ENCODE data around the gene ARHGAP12.
A peak's percentile ranks its signal among the peaks of the same experiment; 100 is the strongest.
"Not testable (repeated sequence)": the region's sequence is repeated elsewhere in the genome, so short reads cannot be mapped to it uniquely, and the experiment has no call there.

Gene ARHGAP12

DNA sequence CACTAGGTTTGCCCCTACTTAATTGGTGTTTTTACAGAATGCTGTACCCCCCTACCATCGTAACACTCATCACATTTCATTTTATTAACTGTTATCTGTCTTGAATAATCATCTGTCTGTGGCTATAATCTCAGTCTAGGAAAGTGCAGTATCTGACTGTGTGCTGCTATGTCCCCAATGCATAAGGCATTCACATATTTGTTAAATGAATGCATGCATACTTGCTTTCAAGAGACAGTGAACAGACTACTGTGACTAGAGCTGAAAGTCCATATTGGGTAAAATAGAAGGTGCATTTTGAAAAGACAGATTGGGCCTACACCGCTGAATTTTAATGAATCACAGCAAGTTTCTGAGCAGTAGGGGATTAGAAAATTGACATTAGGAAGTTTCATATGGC is 112.3 kb downstream of the ARHGAP12 start:
- DNase-seq = no peak

DNA sequence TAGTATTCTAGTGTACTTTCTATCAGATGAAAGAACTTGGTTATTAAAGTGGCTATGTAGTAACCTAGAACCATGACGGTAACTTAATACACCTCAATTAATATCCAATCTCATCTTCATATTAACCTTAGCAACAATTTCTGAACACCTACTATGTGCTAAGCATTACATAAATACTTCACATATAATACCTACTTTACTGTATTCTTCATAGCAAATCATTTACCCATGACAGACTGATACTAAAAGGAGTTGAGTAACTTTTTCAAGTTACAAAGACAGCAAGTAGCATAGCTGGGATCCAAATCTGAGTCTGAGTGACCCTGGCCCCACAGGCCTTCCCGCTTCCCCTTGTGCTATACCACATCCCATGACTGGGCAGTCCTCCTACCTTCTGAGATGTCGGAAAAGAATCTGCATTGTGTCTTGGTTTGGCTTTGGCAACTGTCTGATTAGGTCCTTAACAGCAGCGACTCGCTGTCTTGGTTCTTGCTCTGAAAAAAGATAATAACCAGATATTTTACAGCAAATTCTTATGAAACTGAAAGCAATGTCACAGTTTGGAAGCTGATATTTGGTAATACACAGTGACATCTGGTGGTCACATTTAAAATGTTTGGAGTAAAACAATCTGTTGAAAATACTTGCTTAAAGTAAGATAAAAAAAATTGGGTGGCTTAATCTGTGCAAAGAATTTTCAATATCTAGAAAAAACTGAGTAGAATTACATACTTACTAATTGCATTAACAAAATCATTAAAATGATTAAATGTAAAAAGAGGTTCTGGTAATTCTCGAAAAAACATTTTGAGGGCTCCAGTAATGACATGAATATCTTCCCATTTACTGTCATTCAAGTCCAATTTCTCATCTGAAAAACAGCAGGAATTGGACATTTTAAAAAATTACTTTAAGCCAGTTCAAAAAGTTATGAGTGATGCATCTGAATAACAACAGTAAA is 120.1 kb downstream of the ARHGAP12 start:
- peak; percentile 52 for DNase-seq

DNA sequence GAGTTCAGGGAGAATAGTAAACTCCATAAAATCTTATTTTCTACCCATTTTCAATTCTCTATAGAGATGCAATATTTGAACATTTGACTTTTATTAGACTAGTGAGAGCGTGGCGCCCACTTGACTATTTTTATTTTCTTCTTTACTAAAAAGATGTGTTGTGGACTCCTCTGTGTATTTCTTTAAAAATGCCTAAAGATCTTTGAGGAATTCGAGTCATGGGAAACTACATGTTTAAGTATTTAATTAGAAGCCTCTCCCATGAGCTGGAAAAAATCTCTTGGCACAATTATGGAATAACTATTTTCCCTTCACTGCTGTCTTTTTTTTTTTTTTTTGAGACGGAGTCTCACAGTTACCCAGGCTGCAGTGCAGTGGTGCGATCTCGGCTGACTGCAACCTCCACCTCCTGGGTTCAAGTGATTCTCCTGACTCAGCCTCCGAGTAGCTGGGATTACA is 124.2 kb downstream of the ARHGAP12 start:
- DNase-seq = no peak

DNA sequence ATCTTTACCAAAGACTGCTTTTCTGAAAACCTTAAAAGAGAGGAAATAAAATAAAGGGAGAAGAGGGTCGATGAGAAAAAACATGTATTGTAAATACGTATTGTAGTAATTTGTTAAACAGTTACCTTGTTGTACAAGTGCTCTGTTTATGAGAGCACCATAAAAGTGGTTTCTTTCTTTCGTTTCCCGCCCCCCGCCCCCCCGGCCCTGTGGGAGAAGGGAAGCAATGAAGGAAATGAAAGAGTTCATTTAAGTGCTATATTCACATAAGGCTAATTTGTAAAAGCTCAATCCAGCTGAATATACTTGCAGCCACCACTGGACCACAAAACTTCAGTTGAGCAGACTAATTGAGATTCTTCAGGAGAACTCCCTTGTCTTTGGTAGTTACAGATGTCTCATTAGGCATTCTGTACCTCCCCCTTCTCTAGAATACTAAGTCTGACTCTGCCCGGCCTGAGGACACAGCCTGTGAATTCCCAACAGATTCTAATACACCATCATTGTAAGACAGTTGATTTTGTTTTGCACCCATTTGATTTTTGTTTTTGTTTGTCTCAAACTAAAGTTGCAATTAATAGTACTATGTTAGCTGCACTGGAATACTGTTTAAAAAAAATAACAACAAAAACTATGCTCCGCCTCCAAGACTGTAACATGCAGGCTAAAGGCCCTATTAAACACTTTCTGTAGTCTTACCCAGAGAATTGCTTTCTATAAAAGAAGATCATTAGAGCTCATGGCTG is 124.9 kb downstream of the ARHGAP12 start:
- DNase-seq = no peak

DNA sequence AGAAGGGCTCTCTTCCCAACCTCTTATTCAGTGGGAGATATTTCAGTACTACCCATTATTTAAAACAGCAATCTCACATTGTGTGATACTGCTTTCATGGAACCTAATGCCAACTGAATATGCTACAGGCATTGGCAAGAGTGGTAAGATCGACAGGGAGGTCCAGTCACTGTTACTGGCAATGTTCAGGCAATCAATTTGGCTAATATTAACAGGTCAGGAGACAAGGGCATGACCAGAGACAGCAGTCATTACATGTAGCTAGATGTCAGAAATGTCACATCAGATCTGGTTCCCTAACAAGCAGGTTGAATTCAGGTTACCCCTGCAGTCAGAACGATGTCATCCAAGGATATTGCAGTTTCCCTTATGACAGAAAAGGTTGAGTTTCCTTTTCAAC is 129.4 kb downstream of the ARHGAP12 start:
- DNase-seq = no peak

DNA sequence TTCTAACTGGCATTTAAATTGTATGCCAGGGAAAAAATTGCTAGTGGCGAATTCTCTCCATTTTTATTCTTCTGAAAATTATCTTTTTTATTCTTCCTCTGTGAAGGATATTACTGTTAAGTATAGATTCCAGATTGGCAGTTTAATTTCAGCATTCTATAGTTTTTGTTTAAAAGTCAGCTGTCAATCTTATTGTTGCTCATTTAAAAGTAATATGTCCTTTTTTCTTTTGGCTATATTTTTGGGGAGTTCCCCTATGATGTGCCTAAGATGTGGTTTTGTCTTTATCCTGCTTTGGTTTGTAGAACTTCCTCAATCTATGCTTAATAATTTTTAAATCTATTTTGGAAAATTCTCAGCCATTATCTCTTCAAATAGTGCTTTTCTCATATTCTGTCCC is 135.9 kb downstream of the ARHGAP12 start:
- DNase-seq = no peak

DNA sequence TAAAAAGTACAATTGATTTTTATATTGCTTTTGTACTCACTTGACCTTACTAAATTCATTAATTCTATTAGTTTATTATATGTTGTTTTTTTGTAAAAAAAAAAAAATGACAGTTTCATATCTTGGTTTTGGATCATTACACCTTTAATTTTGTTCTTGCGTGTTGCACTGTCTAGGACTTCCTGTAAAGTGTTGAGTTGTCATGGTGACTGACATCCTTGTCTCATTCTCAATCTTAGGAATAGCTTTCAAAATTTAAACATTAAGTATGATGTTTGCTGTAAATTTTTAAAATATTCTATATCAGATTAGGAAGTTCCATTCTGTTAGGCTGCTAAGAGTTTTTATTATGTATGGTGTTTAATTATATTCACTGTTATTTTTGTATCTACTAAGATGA is 139.1 kb downstream of the ARHGAP12 start:
- DNase-seq = no peak

DNA sequence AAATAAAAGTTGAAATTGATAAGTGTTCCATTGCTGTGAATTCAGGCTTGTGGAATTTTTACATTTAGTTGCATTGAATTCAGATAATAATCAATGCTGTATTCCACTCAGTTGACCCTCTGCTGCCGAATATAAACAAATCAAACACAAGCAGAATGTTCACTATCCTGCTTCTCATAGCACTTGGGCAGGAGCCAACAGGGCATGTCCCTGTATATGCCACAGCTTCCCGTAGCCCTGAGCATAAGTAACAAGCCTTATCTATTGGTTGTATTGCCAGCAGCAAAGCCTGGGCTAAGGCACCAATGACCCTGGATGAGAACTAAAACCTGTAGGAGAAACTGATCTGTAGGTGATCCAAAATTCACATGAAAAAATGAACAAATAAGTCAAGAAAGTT is 145.9 kb downstream of the ARHGAP12 start:
- no peak for DNase-seq

DNA sequence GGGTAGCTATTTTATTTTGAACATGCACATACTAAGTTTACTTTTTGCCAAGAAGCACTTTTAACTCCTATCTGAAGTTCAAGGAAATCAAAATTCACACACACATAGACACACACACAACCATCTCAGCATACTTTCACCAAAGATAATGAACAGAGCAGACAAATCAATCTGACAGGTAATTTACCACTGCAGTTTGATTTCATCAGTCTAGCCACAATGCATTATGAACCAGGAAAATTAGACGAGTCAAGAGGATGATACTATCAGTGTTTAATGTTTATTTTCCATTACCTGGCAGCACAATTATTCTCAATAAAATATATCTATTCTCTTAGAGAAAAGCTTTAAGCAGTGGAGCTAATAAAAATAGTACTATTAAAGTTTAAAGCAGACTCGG is 147.9 kb downstream of the ARHGAP12 start:
- no peak for DNase-seq

DNA sequence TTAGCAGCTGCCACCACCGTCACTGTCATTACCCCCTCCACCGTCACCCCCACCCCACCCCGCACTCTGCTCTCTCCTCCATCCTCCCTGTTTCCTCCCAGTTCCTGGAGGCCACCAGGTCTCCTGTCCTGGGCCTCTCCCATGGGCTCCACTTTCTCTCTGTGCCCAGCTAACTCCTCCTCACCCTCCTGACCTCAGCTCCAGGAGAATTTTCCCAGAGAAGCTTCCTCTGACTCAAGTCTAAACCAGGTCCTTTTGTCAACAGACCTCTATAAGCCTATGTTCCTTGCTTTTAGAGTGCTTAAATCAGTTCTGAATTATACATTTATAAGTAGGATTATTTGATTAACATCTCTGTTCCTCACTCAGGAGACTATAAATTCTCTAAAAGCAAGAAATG is 150.0 kb downstream of the ARHGAP12 start:
- DNase-seq = no peak

DNA sequence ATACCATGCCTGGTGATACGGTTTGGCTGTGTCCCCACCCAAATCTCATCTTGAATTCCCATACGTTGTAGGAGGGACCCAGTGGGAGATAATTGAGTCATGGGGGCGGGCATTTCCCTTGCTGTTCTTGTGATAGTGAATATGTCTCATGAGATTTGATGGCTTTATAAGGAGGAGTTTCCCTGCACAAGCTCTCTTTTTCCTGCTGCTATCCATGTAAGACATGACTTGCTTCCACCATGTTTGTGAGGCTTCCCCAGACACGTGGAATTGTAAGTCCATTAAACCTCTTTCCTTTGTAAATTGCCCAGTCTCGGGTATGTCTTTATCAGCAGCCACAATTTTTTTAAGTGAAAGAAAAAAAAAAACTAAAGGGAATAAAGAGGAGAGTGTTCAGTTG is 152.5 kb downstream of the ARHGAP12 start:
- DNase-seq = no peak

DNA sequence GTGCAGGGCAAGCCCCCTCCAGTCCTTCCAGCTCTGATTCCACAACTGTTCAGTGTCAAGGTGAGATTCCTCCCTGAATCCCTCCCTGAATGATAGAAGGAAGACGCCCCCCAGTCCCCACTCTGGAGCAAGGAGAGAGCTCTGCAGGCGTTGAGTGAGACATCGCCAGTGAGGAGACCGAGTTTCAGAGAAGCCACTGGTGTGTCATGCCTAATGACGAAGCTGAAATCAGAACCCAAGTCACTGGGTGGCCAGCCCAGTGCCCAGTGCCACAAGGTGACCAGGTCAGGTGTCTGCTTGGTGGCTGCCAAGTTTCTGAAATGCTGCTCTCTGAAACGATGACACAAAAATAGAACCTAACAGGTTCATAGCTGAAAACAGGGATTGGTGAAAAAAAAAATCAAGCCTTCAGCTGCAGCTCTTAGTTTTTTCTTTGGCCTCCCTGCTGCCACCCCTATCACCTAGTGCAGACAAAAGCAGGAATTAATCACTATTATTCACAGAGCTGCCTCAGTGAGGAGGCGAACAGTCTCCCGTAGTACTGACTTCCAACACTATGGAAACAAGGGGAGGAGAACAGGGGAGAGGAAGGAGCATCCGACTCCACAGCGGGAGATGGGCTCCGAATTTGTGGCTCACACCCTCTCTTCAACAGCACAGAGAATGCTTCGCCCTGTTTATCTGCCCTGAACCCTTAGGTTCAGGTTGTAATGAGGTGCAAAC is 153.5 kb downstream of the ARHGAP12 start:
- DNase-seq = no peak

DNA sequence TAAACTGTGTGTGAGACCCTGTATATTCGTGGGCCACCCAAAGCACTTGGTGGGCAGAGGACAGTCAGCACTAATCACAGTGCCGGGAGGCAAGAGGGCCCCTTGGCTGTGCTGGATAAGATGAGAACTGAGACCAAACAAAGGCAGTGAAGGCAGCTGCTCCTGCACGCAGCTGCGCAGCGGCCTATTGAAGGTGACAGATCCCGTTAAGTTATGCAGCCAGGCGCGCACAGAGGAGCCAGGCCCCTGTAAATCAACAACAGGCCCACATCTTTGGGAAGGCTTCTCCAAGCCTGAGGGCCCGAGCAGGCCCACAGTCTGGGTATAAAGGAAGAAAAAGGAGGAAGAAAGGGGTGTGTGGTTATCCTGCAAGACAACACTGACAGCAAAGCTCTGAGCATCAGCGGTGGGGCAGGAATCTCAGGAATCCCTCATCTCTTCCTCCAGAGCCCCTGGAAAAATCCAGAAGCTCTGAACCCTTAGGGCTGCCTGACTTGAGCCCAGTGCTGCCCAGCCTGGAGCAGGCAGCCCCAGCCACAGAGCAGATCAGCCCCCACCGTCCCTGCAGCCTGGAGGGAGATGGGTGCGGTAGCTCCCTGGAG is 154.2 kb downstream of the ARHGAP12 start:
- DNase-seq = no peak

DNA sequence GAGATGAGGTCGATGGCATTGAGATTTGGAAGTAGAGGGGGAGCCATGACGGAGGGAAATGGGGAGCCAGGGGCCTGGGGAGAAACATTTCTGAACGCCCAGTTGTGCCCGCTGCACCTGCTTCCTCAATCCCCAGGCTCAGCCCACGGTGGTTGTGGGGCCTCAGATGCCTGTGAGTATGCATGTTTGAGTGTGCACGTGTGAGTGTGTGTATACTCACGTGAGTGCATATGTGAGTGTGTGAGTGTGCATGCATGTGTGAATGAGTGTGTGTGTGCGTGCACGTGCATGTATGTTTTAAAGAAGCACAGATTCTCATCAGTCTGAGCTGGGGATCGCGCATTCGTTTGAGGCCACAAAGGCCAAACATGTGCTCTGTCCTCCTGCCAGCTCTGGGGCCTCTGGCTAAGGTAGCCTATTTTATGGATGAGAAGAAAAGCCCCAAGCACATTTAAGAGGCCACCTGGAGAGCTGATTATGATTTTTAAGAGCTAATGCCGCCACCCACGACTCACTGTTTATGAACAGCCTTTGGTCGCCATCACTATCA is 154.8 kb downstream of the ARHGAP12 start:
- DNase-seq = no peak

DNA sequence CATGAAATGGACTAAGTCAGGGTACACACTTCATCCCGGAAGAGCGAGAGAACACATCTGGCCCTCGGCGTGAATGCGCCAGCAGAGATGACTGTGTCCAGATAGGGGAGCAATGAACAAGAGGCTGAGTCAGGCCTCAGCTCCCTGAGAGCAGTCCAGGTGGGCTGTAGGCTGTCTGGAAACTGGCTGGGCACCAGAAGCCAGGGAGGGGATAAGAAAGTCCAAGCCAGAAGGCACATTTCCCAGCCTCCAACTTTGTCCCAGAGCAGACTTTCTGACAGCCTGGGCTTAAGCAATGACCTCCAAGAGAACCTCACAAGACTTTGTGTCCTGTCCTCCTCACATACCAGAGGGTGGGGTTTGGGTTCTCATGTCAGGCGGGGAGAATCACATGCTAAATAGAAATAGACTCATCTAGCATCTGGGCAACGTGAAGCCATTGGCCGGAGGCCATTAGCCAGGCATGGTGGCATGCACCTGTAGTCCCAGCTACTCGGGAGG is 157.2 kb downstream of the ARHGAP12 start:
- DNase-seq = no peak

DNA sequence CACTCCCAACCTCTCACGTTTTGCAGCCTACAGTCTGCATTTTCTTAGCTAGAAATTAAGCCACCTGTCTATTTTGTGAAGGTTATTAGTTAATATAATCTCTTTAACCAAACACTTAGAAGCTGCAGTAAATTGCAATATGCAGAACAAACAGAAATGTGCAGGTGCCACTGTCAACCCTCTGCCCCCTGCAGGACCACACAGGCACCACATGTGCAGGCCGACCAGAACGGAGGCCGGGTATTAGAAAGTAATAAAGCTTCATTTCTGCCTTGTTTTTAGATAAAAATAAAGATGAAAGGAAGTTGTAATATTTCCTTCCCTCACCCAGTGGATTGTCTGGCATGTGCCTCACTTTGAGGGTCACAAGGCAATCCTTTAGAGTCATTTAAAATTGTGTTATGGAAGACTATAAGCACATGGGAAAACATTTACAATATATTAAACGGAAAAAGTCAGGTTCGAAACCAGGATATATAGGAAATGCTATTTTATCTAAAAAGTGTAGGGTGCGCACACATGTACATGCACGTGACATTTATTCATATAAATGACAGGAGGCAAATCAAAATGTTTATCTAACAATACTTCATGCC is 158.2 kb downstream of the ARHGAP12 start:
- DNase-seq = peak; percentile 48

DNA sequence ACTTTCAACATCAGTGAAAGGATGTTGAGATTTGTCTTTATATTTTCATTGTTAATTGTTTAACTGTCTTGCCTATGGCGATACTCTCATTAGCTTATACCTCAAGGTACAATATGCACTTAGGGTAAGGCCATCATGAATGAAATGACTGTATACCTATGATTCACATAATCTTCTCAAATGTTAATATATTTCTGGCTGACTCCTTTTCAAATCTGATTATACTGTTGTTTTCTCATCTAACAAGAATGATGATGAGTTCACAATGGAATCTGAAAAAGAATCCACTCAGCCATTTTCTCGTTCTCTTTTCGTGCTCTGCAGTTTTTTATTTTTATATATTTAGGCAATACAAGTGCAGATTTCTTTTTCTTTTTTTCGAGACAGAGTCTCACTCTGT is 159.1 kb downstream of the ARHGAP12 start:
- DNase-seq = no peak

DNA sequence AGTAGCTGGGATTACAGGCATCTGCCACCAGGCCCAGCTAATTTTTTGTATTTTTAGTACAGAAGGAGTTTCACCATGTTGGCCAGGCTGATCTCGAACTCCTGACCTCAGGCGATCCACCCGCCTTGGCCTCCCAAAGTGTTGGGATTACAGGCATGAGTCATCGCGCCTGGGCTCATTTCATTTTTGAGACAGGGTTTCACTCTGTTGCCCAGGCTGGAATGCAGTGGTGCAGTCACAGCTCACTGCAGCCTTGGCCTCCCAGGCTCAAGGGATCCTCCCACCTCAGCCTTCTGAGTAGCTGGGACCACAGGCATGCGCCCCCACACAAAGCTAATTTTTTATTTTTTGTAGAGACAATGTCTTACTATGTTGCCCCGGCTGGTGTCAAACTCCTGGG is 159.7 kb downstream of the ARHGAP12 start:
- DNase-seq = not testable (repeated sequence)

DNA sequence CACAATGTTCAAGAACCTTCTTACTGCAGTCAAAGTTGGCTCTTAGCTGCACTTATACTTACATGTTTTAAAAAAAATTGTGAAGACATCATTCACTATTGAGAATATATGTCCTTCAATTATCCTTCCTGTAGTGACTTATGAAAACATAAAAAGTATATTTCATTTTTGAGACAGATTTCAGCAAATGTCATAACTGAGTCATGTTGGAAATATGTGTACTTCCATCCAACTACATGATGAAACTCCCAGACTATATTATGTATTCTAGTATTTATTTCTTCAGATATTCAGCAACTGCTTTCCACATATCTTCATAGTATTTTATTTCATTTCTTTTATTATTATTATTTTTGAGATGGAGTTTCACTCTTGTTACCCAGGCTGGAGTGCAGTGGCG is 160.2 kb downstream of the ARHGAP12 start:
- DNase-seq = no peak

DNA sequence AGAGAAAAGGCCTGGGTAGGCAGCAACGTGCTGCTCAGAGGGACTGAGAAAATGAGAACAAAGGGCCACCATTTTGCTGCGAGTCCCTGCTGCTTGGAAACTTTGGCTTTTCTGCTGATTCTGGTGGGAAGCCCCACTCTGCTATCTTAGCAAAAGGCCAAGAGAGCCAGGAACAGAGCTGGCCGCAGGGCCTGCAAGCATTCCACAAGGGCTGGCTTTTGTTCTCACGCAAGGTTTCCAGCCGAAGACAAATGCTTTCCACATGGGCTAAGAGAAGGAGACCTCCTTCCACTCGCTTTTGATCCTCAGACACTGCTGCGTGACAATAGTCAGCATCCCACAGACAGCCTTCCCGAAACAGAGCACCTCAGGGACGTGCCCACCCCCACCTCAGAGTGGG is 163.1 kb downstream of the ARHGAP12 start:
- no peak for DNase-seq

DNA sequence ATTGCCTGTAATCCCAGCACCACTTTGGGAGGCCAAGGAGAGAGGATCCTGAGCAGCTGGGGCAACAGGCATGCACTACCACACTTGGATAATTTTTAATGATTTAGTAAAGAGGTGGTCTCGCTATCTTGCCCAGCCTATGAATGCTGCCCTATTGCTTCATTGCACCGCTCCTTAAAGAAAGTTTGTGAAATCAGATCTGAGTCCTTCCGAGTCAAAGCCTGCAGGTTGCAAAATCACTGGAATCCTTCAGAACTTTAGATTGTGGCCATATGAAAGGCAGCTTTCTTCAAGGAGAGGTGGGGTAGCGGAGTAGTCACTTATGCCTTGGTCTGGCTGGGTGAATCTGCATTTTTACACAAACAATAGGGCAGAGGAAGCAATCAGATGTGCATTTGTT is 166.3 kb downstream of the ARHGAP12 start:
- no peak for DNase-seq

DNA sequence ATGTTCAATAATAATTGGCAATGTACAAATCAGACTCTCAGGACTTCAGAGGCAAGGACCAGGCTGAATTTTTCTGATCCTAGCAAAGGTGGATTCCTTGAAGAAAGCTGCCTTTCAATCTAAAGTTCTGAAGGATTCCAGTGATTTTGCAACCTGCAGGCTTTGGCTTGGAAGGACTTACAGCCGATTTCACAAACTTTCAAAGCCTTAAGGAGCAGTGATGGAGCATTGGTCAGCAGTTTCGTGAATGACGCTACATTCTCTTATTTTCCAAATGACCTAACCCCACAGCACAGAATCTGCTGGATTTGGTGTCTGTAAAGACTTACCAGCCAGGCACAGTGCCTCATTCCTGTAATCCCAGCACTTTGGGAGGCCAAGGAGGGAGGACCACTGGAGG is 167.5 kb downstream of the ARHGAP12 start:
- no peak for DNase-seq
